SJSA1 (cell line): Measurements from ENCODE around the gene PLCB1. TPM values are rescaled to one million over a fixed set of nuclear protein-coding genes. Genes with fewer than 3 reads are reported as not detected.
"Not testable (repeated sequence)": the region's sequence is repeated elsewhere in the genome, so short reads cannot be mapped to it uniquely, and the experiment has no call there.

ENCODE experiments used
- DNase-seq, 2 experiments: peaks; one replicate each; pipeline ENCODE4 v3.0.0-alpha.2; 2015 to 2020; ENCODE audit warnings: low spot score in 2 of 2, low read depth in 1 of 2
- H3K27ac ChIP-seq: fragments of 250-450 bp; sonication (Bioruptor Pico); 2 replicates; pipeline ENCODE4 v1.5.1; 2020; ENCODE audit warnings: mild to moderate bottlenecking, moderate library complexity
- H3K27me3 ChIP-seq: fragments of 250-450 bp; sonication (Bioruptor Pico); replicated peaks from 2 replicates; pipeline ENCODE4 v1.5.1; 2020; ENCODE audit warnings: mild to moderate bottlenecking, moderate library complexity
- H3K36me3 ChIP-seq: fragments of 250-450 bp; sonication (Bioruptor Pico); 2 replicates; pipeline ENCODE4 v1.5.1; 2020; ENCODE audit warnings: mild to moderate bottlenecking
- H3K4me1 ChIP-seq: fragments of 250-450 bp; sonication (Bioruptor Pico); replicated peaks from 2 replicates; pipeline ENCODE4 v1.6.1; 2021; ENCODE audit warnings: mild to moderate bottlenecking
- H3K4me3 ChIP-seq: fragments of 250-450 bp; sonication (Bioruptor Pico); 2 replicates; pipeline ENCODE4 v1.5.1; 2020; ENCODE audit warnings: mild to moderate bottlenecking
- H3K9me3 ChIP-seq: fragments of 250-450 bp; sonication (Bioruptor Pico); replicated peaks from 2 replicates; pipeline ENCODE4 v1.5.1; 2020; ENCODE audit warnings: mild to moderate bottlenecking
- total RNA-seq: library from RNA; depleted of rRNA; stranded (reverse); fragments of >200 nt; shearing (Covaris generic); gene quantifications from 2 replicates; pipeline ENCODE4 v1.2.3, GENCODE V29; 2014; rRNA removed

The PLCB1 gene
- total RNA-seq, result 3.9 and 10.0 TPM in 2 replicates

DNA sequence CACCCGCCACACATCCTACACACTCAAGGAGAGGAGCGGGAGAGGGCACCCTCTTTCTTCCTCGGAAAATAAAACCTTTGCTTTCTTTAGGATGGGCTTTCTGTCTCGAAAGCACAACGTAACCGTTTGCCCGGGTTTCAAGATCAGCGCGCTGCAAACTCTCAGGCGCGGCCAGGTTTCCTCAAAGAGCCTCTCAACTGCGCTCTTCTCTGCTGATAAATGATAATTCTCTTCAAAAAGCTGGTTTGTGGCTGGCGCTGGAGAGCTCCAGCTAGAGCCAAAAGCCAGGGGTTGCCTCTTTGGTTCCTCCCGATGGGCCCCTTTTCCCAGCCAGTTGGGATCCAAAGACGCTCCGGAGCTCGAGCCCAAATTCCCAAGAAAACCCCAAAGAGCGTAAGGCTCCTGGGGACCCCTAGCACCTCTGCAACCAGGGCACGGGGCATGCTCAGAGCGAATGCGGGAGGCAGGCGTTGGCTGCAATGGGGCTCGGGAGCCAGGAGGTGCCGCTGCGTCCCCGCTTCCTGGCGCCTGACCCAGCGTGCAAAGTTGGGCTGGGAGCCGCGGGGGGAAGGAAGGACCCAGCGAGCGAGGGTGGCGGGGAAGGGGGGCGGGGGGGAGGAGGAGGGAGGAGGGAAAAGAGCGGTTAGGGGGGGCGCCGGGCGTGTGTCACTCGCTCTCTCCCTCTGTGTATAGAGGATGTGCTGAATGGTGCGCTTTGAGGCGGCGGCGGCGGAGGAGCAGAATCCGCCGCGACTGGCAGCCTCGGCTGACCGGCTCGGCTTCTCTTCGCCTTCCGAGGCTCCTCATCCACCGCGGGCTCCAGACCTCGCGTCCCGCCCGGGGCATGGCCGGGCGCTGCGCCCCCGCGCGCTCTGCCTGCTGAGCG is at the start of gene PLCB1:
PLCB1 (plus strand) TSS at position 669 of the 886 bp plus-strand sequence. CDS start 386 bp downstream, outside the sequence.
- Histone ChIP-seq H3K27me3 (peaks cover 30% of the 10 kb centered on the region), H3K27ac (no peak within 1 kb of the TSS), H3K36me3 (no peaks in the 10 kb centered on the region), H3K9me3 (no peaks in the 10 kb centered on the region), H3K4me1 (peaks cover 16% of the 10 kb centered on the region), H3K4me3 (peak within 1 kb of the TSS; percentile 61)
- peak; percentile 68 to 81 for DNase-seq

DNA sequence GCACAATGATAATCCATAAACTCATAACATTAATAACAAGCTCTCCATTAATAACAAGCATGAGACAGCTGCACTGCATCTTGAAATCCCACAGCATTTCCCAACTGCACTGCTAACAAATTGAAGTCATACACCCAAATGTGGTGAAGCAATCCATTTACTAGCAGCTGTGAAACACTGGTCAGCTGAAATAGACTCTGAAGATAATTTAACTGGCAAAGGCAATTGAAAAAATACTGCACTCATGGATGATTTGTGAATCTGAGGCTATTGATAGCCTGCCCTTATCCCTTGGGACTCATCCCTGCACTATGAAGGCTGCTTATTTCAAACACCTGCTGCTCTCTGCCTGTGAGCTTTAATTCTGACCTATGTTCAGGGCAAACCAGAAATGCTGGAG is 49.1 kb upstream of the PLCB1 start:
- DNase-seq, result no peak
- H3K4me1 ChIP-seq, result 0 out of 2 replicates have a peak, but pooled peaks cover 4% of the 10 kb centered on the region
- no peaks in the 10 kb centered on the region; the same call in 1 of the 2 replicates for H3K27me3 ChIP-seq
- no peaks in the 10 kb centered on the region for H3K9me3 ChIP-seq
- H3K36me3 ChIP-seq, result no peaks in the 10 kb centered on the region
- no peak overlapping the region for H3K4me3 ChIP-seq
- H3K27ac ChIP-seq, result no peak overlapping the region

- Histone ChIP-seq H3K9me3 (no peaks in the 10 kb centered on the region), H3K4me3 (no peak overlapping the region), H3K4me1 (no peaks in the 10 kb centered on the region), H3K36me3 (no peaks in the 10 kb centered on the region), H3K27me3 (no peaks in the 10 kb centered on the region), H3K27ac (no peak overlapping the region)
- no peak for DNase-seq
Observed at GRCh38 chr20:8089668-8090067, 42.4 kb upstream of the PLCB1 start.

GRCh38 chr20:8094415-8094818 is 37.6 kb upstream of the PLCB1 start:
- H3K9me3 ChIP-seq, result no peaks in the 10 kb centered on the region
- DNase-seq, result no peak
- H3K27me3 ChIP-seq, result no peaks in the 10 kb centered on the region
- H3K36me3 ChIP-seq, result no peaks in the 10 kb centered on the region
- no peak overlapping the region for H3K4me3 ChIP-seq
- no peaks in the 10 kb centered on the region for H3K4me1 ChIP-seq
- no peak overlapping the region for H3K27ac ChIP-seq

- H3K4me1 ChIP-seq, result no peaks in the 10 kb centered on the region
- H3K9me3 ChIP-seq, result no peaks in the 10 kb centered on the region
- no peak overlapping the region for H3K27ac ChIP-seq
- no peak for DNase-seq
- no peak overlapping the region for H3K4me3 ChIP-seq
- no peaks in the 10 kb centered on the region for H3K27me3 ChIP-seq
- H3K36me3 ChIP-seq, result no peaks in the 10 kb centered on the region
Observed at GRCh38 chr20:8094850-8095249, 37.2 kb upstream of the PLCB1 start.

DNA sequence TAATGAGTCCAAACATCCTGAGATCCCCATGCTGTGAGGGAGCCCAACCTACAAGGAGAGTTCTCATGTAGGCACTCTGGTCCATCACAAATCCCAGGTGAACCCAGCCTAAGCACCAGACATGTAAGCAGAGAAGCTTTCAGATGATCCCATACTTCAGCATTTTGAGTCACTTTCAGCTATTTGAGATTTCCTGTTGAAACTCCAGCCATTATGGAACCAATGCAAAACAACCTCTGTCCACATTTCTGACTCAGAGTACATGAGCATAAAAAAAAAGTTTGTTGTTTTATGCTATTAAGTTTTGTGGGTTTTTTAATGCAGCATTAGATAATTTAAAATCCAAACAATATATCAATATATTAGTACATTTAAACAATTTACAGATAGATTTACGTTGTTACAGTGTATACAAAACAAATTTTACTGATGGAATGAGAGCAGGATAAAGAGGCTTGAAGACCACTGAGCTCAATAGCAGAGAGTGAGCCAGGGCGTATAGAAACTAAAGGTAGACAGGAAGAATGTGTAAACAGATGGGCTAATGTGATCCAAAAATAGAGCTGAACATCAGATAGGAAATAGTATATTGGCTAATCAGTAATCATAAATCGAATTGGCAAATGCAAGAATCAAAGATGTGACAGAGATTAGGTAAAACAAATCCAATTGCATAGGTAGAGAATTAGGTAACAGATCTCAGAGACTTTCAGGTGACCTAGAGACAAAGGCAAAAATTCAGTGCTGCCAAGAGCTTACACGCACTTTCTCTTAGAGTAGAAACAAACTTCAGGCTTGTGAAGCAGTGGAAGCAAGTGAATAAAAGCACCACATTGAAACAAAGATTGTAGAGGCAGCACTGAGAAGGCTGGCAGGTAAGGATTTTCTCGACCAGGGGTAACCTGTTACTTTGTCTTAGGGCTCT is 36.2 kb upstream of the PLCB1 start:
- H3K4me1 ChIP-seq, result no peaks in the 10 kb centered on the region
- no peaks in the 10 kb centered on the region for H3K9me3 ChIP-seq
- no peaks in the 10 kb centered on the region for H3K36me3 ChIP-seq
- no peak overlapping the region for H3K27ac ChIP-seq
- no peak for DNase-seq
- no peak overlapping the region for H3K4me3 ChIP-seq
- H3K27me3 ChIP-seq, result no peaks in the 10 kb centered on the region

DNA sequence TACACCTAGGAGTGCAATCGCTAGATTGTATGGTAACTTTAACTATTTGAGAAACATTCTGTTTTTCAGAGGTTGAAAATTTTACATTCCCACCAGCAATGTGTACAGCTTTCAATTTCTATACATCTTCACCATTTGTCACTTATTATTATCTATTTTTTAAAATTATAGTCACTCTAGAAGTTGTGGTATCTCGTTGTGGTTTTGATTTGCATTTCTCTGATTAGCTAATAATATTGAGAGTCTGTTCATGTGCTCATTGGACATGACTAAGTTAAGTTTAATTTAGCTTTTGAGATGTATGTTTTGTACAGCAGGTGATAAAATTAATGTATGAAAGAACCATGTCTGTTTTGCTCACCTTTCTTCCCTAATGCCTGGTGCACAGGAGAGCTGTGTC is 34.8 kb upstream of the PLCB1 start:
- Histone ChIP-seq H3K4me1 (no peaks in the 10 kb centered on the region), H3K27ac (no peak overlapping the region), H3K4me3 (no peak overlapping the region), H3K9me3 (no peaks in the 10 kb centered on the region), H3K36me3 (no peaks in the 10 kb centered on the region), H3K27me3 (no peaks in the 10 kb centered on the region)
- DNase-seq, result no peak

DNA sequence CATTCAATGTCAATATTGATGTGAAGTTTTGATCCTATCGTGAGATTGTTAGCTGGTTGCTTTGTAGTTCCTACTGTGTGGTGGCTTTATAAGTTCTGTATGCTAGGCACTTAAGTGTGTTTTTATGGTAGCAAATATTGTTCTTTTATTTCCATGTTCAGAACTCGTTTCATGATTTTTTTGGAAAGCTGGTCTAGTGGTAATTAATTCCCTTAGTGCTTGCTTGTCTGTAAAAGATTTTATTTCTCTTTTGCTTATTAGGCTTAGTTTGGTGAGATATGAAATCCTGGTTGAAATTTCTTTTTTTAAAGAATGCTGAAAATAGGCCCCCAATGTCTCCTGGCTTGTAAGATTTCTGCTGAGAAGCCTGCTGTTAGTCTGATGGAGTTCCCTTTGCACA is 27.8 kb upstream of the PLCB1 start:
- Histone ChIP-seq H3K4me3 (no peak overlapping the region), H3K4me1 (no peaks in the 10 kb centered on the region), H3K36me3 (no peaks in the 10 kb centered on the region), H3K27ac (no peak overlapping the region), H3K27me3 (no peaks in the 10 kb centered on the region), H3K9me3 (no peaks in the 10 kb centered on the region; the same call in 1 of the 2 replicates)
- no peak for DNase-seq

GRCh38 chr20:8114612-8115011 is 17.5 kb upstream of the PLCB1 start:
- H3K27me3 ChIP-seq, H3K36me3 ChIP-seq, H3K27ac ChIP-seq, H3K4me3 ChIP-seq, H3K4me1 ChIP-seq, H3K9me3 ChIP-seq, DNase-seq: not testable (repeated sequence)

GRCh38 chr20:8115436-8115835 is 16.6 kb upstream of the PLCB1 start:
- Histone ChIP-seq H3K27me3 (no peaks in the 10 kb centered on the region), H3K4me3 (no peak overlapping the region), H3K27ac (no peak overlapping the region), H3K4me1 (no peaks in the 10 kb centered on the region), H3K36me3 (no peaks in the 10 kb centered on the region), H3K9me3 (no peaks in the 10 kb centered on the region)
- no peak for DNase-seq

- no peaks in the 10 kb centered on the region for H3K4me1 ChIP-seq
- no peaks in the 10 kb centered on the region for H3K27me3 ChIP-seq
- H3K4me3 ChIP-seq, result no peak overlapping the region
- DNase-seq, result no peak
- no peak overlapping the region for H3K27ac ChIP-seq
- no peaks in the 10 kb centered on the region for H3K36me3 ChIP-seq
- H3K9me3 ChIP-seq, result no peaks in the 10 kb centered on the region
Observed at GRCh38 chr20:8116067-8116811, 15.8 kb upstream of the PLCB1 start.

GRCh38 chr20:8117636-8118035 is 14.4 kb upstream of the PLCB1 start:
- no peak overlapping the region for H3K27ac ChIP-seq
- DNase-seq, result no peak
- H3K27me3 ChIP-seq, result no peaks in the 10 kb centered on the region
- H3K9me3 ChIP-seq, result no peaks in the 10 kb centered on the region
- no peak overlapping the region for H3K4me3 ChIP-seq
- no peaks in the 10 kb centered on the region for H3K4me1 ChIP-seq
- H3K36me3 ChIP-seq, result no peaks in the 10 kb centered on the region

DNA sequence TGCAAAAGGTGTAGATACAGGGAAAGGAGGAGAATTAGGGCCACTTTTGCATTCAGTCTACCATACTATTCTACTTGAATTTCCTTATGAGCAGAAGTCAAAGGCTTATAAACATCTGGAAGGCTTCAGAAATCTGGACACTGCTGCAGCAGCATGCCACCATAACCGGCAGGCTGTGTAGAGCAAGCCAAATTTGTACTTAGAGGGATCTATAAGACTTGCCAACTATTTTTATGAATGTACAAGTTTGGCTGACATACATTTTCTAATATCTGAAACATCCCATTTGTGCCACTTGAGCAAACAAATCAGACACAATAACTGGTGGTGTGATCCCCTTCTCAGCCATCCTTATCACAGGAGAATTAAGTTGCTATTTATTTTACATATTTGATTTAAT is 14.0 kb upstream of the PLCB1 start:
- Histone ChIP-seq H3K27ac (no peak overlapping the region), H3K4me3 (no peak overlapping the region), H3K4me1 (no peaks in the 10 kb centered on the region), H3K9me3 (no peaks in the 10 kb centered on the region), H3K27me3 (no peaks in the 10 kb centered on the region), H3K36me3 (no peaks in the 10 kb centered on the region)
- DNase-seq, result no peak
